Ovary (tissue), 9 donors: Measurements from ENCODE around the gene PEX5. TPM values are rescaled to one million over a fixed set of nuclear protein-coding genes. Genes with fewer than 3 reads are reported as not detected.

ENCODE experiments used
- DNase-seq, 5 donors: peaks; one replicate each; pipeline ENCODE4 v3.0.0-alpha.2; 2019 to 2020
- H3K27ac ChIP-seq, 2 donors: fragments of 200-600 bp; one replicate each; pipeline versions ENCODE4 v1.5.1 to v1.8.0; 2019 to 2022
- H3K27me3 ChIP-seq: fragments of 200-600 bp; one replicate; pipeline ENCODE4 v1.8.0; 2022
- H3K36me3 ChIP-seq: fragments of 200-600 bp; sonication (generic); one replicate; pipeline ENCODE4 v1.5.1; 2019
- H3K4me1 ChIP-seq: one replicate; pipeline ENCODE4 v1.8.1; 2013; ENCODE audit warnings: mild to moderate bottlenecking, moderate library complexity; ENCODE audit not compliant: insufficient read depth
- H3K4me3 ChIP-seq: fragments of 200-600 bp; sonication (generic); one replicate; pipeline ENCODE4 v1.5.1; 2017
- H3K9me3 ChIP-seq, 2 donors: fragments of 200-600 bp in 1 of 2; sonication (generic) in 1 of 2; one replicate each; pipeline versions ENCODE4 v1.5.1 to v1.8.1; 2013 to 2019; ENCODE audit warnings: mild to moderate bottlenecking in 1 of 2, moderate library complexity in 1 of 2
- EP300 ChIP-seq: sonication (generic); formaldehyde crosslinking; IDR thresholded peaks from one replicate; pipeline ENCODE4 v1.6.1; 2017; ENCODE audit warnings: antibody characterized with exemption
- POLR2A ChIP-seq: fragments of 450-650 bp; IDR thresholded peaks from one replicate; pipeline ENCODE4 v1.6.1; 2017; ENCODE audit warnings: antibody characterized with exemption, mild to moderate bottlenecking, moderate library complexity
- WGBS, 3 donors: extraction: QIAGEN DNeasy Blood & Tissue Kit in 1 of 3; methylation state at CpG; one replicate each; pipeline versions ENCODE4 v1.1.5 to v1.1.7; 2013 to 2017; 5-methylcytosine and 5-hydroxymethylcytosine counted together
- intact Hi-C, 4 donors: fragments of 100-400 bp; cut with DNase I; formaldehyde crosslinking; loops; one replicate each; pipeline versions ENCODE4 v1.11.0 to v1.15.1; 2022 to 2023
- polyA plus RNA-seq, 2 donors: library from polyadenylated mRNA; stranded (reverse); fragments of 200-250 nt in 1 of 2; fragments of 350-450 nt in 1 of 2; fragmentation: Illumina TruSeq in 1 of 2; extraction: RNeasy Lipid Tissue Mini Kit (QIAGEN cat#74804) in 1 of 2; gene quantifications; one replicate each; pipeline ENCODE4 v1.2.3, GENCODE V29; 2013 to 2014
- total RNA-seq, 7 donors: library from RNA; depleted of rRNA in 2 of 7; stranded (reverse); fragments of >200 nt in 2 of 7; fragmentation: NEBNext Ultra II Directional in 3 of 7; extraction: Animal tissue kit (Norgen Biotek cat#: 25700) in 3 of 7; gene quantifications; one replicate each; pipeline versions ENCODE4 v1.1.0 to v1.2.4, GENCODE V29; 2016 to 2023
- TF ChIP-seq, protein P1 (sequence below), 3 donors: fragments of 450-650 bp in 2 of 3; fragments of 200-600 bp in 1 of 3; IDR thresholded peaks; one replicate each; pipeline versions ENCODE4 v1.5.1 to v1.8.0; 2016 to 2022; ENCODE audit warnings: antibody characterized with exemption in 3 of 3, mild to moderate bottlenecking in 1 of 3
- donor health status: DM: no; HTN: no; CAD: no; lungs with moderate emphysema.
- donor health status: DM: no; HTN: no; CAD: no.
- donor health status: Bipolar disorder and iron deficiency.
- donor health status: DM: yes; HTN: yes; CAD: no.
- donor health status: DM: no; HTN: no; CAD: no.
- donor health status: DM: yes; HTN: yes; CAD: no.

Gene PEX5
- total and polyA plus RNA-seq, 9 donors = 23.0 to 71.4 (median 58.1) TPM

DNA sequence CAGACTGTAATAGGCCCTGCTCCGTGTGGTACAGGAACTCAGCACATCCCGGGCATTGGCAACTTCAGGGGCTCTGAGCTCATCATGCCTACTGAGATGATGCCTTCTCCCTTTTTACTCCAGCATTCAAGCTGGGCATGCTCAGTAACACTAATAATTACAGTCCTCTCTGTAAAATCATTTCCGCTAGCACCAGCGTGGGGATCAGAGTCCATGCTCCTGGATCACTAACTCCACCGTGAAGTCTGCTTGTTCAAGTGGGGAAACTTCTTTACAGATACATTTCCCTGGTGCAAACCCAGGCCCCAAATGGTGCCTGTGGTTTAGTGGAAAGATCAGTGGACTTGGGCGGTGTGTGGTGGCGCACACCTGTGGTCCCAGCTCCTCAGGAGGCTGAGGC lies 42.6 kb upstream of the PEX5 start:
- no peaks in the 10 kb centered on the region for H3K36me3 ChIP-seq
- WGBS, 3 donors = 94 to 95% (median 94%) methylated on average over 7 of the region's 7 CpGs
- no peaks in the 10 kb centered on the region for H3K9me3 ChIP-seq

DNA sequence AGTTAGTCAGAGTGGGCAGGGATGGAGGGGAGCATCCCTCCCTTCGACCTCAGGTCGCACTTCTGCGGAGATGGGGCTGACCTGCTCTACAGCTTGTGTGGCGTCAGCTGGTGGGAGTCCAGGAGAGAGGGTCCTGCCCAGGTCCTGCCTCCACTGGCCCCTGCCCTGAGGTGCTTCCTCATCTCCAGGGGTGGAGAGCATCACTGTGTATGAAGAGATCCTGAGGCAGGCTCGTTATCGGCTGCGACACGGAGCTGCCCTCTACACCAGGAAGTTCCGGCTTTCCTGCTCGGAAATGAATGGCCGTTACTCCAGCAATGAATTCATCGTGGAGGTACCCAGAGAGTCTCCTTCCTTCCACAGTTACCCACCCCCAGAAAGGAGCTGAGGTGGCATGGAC lies 39.1 kb upstream of the PEX5 start:
- peak in 1 of 5 donors; percentile 8 for DNase-seq
- no peak overlapping the region for H3K27ac ChIP-seq
- intact Hi-C loops = no loop called here
- no peaks in the 10 kb centered on the region for H3K9me3 ChIP-seq
- no peaks in the 10 kb centered on the region for H3K36me3 ChIP-seq
- TF ChIP-seq, protein P1, sequence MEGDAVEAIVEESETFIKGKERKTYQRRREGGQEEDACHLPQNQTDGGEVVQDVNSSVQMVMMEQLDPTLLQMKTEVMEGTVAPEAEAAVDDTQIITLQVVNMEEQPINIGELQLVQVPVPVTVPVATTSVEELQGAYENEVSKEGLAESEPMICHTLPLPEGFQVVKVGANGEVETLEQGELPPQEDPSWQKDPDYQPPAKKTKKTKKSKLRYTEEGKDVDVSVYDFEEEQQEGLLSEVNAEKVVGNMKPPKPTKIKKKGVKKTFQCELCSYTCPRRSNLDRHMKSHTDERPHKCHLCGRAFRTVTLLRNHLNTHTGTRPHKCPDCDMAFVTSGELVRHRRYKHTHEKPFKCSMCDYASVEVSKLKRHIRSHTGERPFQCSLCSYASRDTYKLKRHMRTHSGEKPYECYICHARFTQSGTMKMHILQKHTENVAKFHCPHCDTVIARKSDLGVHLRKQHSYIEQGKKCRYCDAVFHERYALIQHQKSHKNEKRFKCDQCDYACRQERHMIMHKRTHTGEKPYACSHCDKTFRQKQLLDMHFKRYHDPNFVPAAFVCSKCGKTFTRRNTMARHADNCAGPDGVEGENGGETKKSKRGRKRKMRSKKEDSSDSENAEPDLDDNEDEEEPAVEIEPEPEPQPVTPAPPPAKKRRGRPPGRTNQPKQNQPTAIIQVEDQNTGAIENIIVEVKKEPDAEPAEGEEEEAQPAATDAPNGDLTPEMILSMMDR (IDR thresholded peaks at IDR 0.05) = no peak
- TF ChIP-seq POLR2A (no peak), EP300 (no peak)
- H3K27me3 ChIP-seq = no peaks in the 10 kb centered on the region
- 89 to 94% (median 92%) methylated on average over 12 of the region's 12 CpGs for WGBS, 3 donors
- H3K4me1 ChIP-seq = no peaks in the 10 kb centered on the region
- H3K4me3 ChIP-seq = no peak overlapping the region

More for the DNA sequence above, 42.6 kb upstream of the PEX5 start:
- H3K4me1 ChIP-seq = no peaks in the 10 kb centered on the region
- no peak overlapping the region for H3K27ac ChIP-seq
- no peak for TF ChIP-seq EP300
- TF ChIP-seq, protein P1 (IDR thresholded peaks at IDR 0.05) = no peak
- TF ChIP-seq POLR2A = no peak
- intact Hi-C loops = no loop called here
- no peak overlapping the region for H3K4me3 ChIP-seq
- DNase-seq = peak in 1 of 5 donors; percentile 3
- no peaks in the 10 kb centered on the region for H3K27me3 ChIP-seq

DNA sequence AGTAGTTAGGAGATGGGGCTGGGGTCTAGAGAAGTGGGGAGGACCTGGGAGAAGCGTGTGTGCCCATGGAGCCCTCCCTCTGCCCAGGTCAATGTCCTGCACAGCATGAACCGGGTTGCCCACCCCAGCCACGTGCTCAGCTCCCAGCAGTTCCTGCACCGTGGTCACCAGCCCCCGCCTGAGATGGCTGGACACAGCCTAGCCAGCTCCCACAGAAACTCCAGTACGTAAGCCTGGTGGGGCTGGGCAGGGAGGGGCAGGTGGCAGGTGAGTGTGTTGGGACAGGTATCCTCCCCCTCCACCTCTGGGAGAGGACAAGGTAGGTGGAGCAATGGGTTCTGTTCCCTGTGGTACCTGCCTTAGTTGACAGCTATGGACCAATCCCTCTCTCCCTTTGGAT lies 38.6 kb upstream of the PEX5 start:
- DNase-seq = peak in 1 of 5 donors; percentile 9
- intact Hi-C loops = no loop called here
- TF ChIP-seq POLR2A (no peak), EP300 (no peak)
- TF ChIP-seq, protein P1 (IDR thresholded peaks at IDR 0.05) = no peak
- Histone ChIP-seq H3K9me3 (no peaks in the 10 kb centered on the region), H3K4me1 (no peaks in the 10 kb centered on the region), H3K36me3 (no peaks in the 10 kb centered on the region), H3K4me3 (no peak overlapping the region), H3K27ac (no peak overlapping the region), H3K27me3 (no peaks in the 10 kb centered on the region)
- WGBS, 3 donors = 88 to 98% (median 89%) methylated on average over 6 of the region's 6 CpGs

DNA sequence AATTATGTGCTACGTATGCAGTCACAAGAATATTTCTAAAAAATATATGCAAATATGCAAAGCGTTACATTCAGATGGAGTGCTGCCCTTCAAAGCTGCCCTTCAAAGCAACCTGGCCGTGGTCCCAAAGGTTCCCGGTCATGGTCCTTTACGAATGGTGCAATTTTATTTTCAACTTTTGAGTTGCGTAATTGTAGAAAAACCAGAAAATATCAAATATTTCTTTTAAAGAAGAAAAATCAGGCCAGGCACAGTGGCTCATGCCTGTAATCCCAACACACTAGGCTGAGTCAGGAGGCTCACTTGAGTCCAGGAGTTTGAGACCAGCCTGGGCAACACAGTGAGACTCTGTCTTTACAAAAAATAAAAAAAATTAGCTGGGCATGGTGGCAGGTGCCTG lies 38.0 kb upstream of the PEX5 start:
- WGBS, 3 donors = 91 to 94% (median 93%) methylated on average over 6 of the region's 6 CpGs
- DNase-seq = no peak
- Histone ChIP-seq H3K4me3 (no peak overlapping the region), H3K27me3 (no peaks in the 10 kb centered on the region), H3K27ac (no peak overlapping the region), H3K36me3 (no peaks in the 10 kb centered on the region), H3K4me1 (no peaks in the 10 kb centered on the region), H3K9me3 (no peaks in the 10 kb centered on the region)
- TF ChIP-seq, protein P1 (IDR thresholded peaks at IDR 0.05) = no peak
- TF ChIP-seq EP300 = no peak
- intact Hi-C loops = no loop called here

DNA sequence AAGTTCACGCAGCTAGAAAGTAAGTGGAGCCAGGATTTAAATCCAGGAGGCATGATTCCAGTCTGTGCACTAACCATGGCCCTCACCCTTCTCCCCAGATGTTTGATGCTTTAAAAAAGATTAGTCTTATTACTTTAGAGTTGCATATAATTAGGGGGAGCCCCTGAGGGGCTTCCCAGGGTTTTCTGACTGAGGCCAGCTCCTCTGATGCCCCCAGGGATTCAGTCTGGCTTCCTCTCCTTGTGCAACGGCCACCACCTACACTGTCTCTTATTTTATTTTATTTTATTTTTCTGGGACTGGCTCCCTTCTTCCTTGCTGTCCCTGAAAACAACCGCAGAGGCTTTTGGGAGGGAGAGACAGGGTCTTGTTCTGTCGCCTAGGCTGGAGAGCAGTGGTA lies 36.7 kb upstream of the PEX5 start:
- no peak overlapping the region for H3K27ac ChIP-seq
- H3K27me3 ChIP-seq = no peaks in the 10 kb centered on the region

More for the DNA sequence above, 36.7 kb upstream of the PEX5 start:
- H3K4me3 ChIP-seq = no peak overlapping the region
- TF ChIP-seq POLR2A (no peak), EP300 (no peak)
- TF ChIP-seq, protein P1 (IDR thresholded peaks at IDR 0.05) = no peak
- no peak for DNase-seq
- H3K9me3 ChIP-seq = no peaks in the 10 kb centered on the region
- 84 to 87% (median 87%) methylated on average over 4 of the region's 4 CpGs for WGBS, 3 donors
- H3K36me3 ChIP-seq = no peaks in the 10 kb centered on the region
- intact Hi-C loops = no loop called here
- no peaks in the 10 kb centered on the region for H3K4me1 ChIP-seq
